ENCODE data around the gene ZNF280B. TPM values are rescaled to one million over a fixed set of nuclear protein-coding genes. Genes with fewer than 3 reads are reported as not detected.
"Not testable (repeated sequence)": the region's sequence is repeated elsewhere in the genome, so short reads cannot be mapped to it uniquely, and the experiment has no call there.

ZNF280B gene
- total RNA-seq, 1 experiment from 2014 or later, result 1.8 TPM

- 0 out of 2 replicates have a peak, but pooled peaks cover 4% of the 10 kb centered on the region for H3K4me1 ChIP-seq (replicated peaks; ENCODE audit: insufficient read depth)
- H3K79me2 ChIP-seq (ENCODE audit: low read depth), result no peaks in the 10 kb centered on the region
- POLR2A ChIA-PET (ENCODE audit: unreplicated experiment), result no interaction called here
- intact Hi-C loops (cut with micrococcal nuclease; ENCODE audit: unreplicated experiment), result no loop called here
- no peaks in the 10 kb centered on the region for H3F3A ChIP-seq (ENCODE audit: insufficient read depth, low read depth)
- 0 out of 2 replicates have a peak, but pooled peaks cover 4% of the 10 kb centered on the region for H3K36me3 ChIP-seq (ENCODE audit: low read depth)
- no TSS peak for BruUV-seq (replicated peaks)
- H3K9me3 ChIP-seq (ENCODE audit: insufficient read depth, low read depth), result peaks cover 10% of the 10 kb centered on the region; the same call in 1 of the 2 replicates
- H3K27me3 ChIP-seq (ENCODE audit: insufficient read depth, low read depth), result 0 out of 2 replicates have a peak, but pooled peaks cover under 1% of the 10 kb centered on the region
- no peak overlapping the region for H3K4me2 ChIP-seq
- no peak overlapping the region for H3K4me3 ChIP-seq
- H3K9me2 ChIP-seq (ENCODE audit: insufficient read depth), result no peaks in the 10 kb centered on the region
- TF ChIP-seq EZH2 (IDR thresholded peaks at IDR 0.05; ENCODE audit: low read depth), result no peak
- TF ChIP-seq CTCF (conservative IDR thresholded peaks at IDR 0.05), result no peak
- CTCF ChIA-PET, result no interaction called here
- no peak overlapping the region for H2AFZ ChIP-seq
- DNase-seq, result no peak
- no peaks in the 10 kb centered on the region for H4K20me1 ChIP-seq (ENCODE audit: insufficient read depth)
- H3K27ac ChIP-seq, result no peak overlapping the region
Measured at GRCh38 chr22:22506736-22507135, 1.8 kb downstream of the ZNF280B start.

- DNase-seq, result no peak
- Histone ChIP-seq H3K27ac (no peak overlapping the region), H3K9me3 (ENCODE audit: insufficient read depth, low read depth) (no peaks in the 10 kb centered on the region), H3K4me3 (no peak overlapping the region), H3K4me2 (no peak overlapping the region), H4K20me1 (ENCODE audit: insufficient read depth) (peaks cover 3% of the 10 kb centered on the region; the same call in 1 of the 2 replicates), H3K4me1 (replicated peaks; ENCODE audit: insufficient read depth) (no peaks in the 10 kb centered on the region), H3K79me2 (ENCODE audit: low read depth) (no peaks in the 10 kb centered on the region), H2AFZ (no peak overlapping the region), H3K27me3 (ENCODE audit: insufficient read depth, low read depth) (no peaks in the 10 kb centered on the region), H3K9me2 (ENCODE audit: insufficient read depth) (no peaks in the 10 kb centered on the region), H3F3A (ENCODE audit: insufficient read depth, low read depth) (no peaks in the 10 kb centered on the region), H3K36me3 (ENCODE audit: low read depth) (0 out of 2 replicates have a peak, but pooled peaks cover 4% of the 10 kb centered on the region)
- POLR2A ChIA-PET (ENCODE audit: unreplicated experiment), result no interaction called here
- no TSS peak for BruUV-seq (replicated peaks)
- CTCF ChIA-PET, result no interaction called here
- intact Hi-C loops (cut with micrococcal nuclease; ENCODE audit: unreplicated experiment), result no loop called here
- TF ChIP-seq CTCF (conservative IDR thresholded peaks at IDR 0.05) (no peak), EZH2 (IDR thresholded peaks at IDR 0.05; ENCODE audit: low read depth) (no peak)
Measured at GRCh38 chr22:22498267-22498666, 10.3 kb downstream of the ZNF280B start.

- H3K4me1 ChIP-seq (replicated peaks; ENCODE audit: insufficient read depth); POLR2A ChIA-PET (ENCODE audit: unreplicated experiment); CTCF ChIA-PET; H3K27ac ChIP-seq; H3F3A ChIP-seq (ENCODE audit: insufficient read depth, low read depth); H3K27me3 ChIP-seq (ENCODE audit: insufficient read depth, low read depth); H3K79me2 ChIP-seq (ENCODE audit: low read depth); H4K20me1 ChIP-seq (ENCODE audit: insufficient read depth); intact Hi-C loops (cut with micrococcal nuclease; ENCODE audit: unreplicated experiment); BruUV-seq (replicated peaks); H3K4me2 ChIP-seq; H3K36me3 ChIP-seq (ENCODE audit: low read depth); H2AFZ ChIP-seq; H3K9me2 ChIP-seq (ENCODE audit: insufficient read depth); DNase-seq; H3K4me3 ChIP-seq; H3K9me3 ChIP-seq (ENCODE audit: insufficient read depth, low read depth): not testable (repeated sequence)
Measured at GRCh38 chr22:22491589-22491988, 17.0 kb downstream of the ZNF280B start.

GRCh38 chr22:22488736-22489135, 19.8 kb downstream of the ZNF280B start:
- H3K4me2 ChIP-seq, result no peak overlapping the region
- no peak overlapping the region for H2AFZ ChIP-seq
- no peaks in the 10 kb centered on the region for H4K20me1 ChIP-seq (ENCODE audit: insufficient read depth)
- DNase-seq, result no peak
- H3K27ac ChIP-seq, result no peak overlapping the region
- TF ChIP-seq EZH2 (IDR thresholded peaks at IDR 0.05; ENCODE audit: low read depth), result no peak
- TF ChIP-seq CTCF (conservative IDR thresholded peaks at IDR 0.05), result no peak
- H3K4me3 ChIP-seq, result no peak overlapping the region
- no TSS peak for BruUV-seq (replicated peaks)
- H3K9me2 ChIP-seq (ENCODE audit: insufficient read depth), result no peaks in the 10 kb centered on the region; the same call in 1 of the 2 replicates
- H3F3A ChIP-seq (ENCODE audit: insufficient read depth, low read depth), result no peaks in the 10 kb centered on the region
- H3K27me3 ChIP-seq (ENCODE audit: insufficient read depth, low read depth), result no peaks in the 10 kb centered on the region
- ChIA-PET CTCF (no interaction called here), POLR2A (ENCODE audit: unreplicated experiment) (interaction anchor here (0.6 kb wide), 1 partner anchor 1482 kb away, joined by 5 read pairs; no protein-coding TSS in a partner anchor)
- peaks cover 4% of the 10 kb centered on the region; the same call in 1 of the 2 replicates for H3K36me3 ChIP-seq (ENCODE audit: low read depth)
- intact Hi-C loops (cut with micrococcal nuclease; ENCODE audit: unreplicated experiment), result no loop called here
- no peaks in the 10 kb centered on the region for H3K79me2 ChIP-seq (ENCODE audit: low read depth)
- H3K9me3 ChIP-seq (ENCODE audit: insufficient read depth, low read depth), result no peaks in the 10 kb centered on the region
- H3K4me1 ChIP-seq (replicated peaks; ENCODE audit: insufficient read depth), result no peaks in the 10 kb centered on the region
